Measurements from ENCODE around the gene ZNF280B. TPM values are rescaled to one million over a fixed set of nuclear protein-coding genes. Genes with fewer than 3 reads are reported as not detected.
A peak's percentile ranks its signal among the peaks of the same experiment; 100 is the strongest.

The ZNF280B gene
- polyA plus RNA-seq, 1 of the 3 experiments (the other 2 are of a cell fraction), result 0.82 TPM

DNA sequence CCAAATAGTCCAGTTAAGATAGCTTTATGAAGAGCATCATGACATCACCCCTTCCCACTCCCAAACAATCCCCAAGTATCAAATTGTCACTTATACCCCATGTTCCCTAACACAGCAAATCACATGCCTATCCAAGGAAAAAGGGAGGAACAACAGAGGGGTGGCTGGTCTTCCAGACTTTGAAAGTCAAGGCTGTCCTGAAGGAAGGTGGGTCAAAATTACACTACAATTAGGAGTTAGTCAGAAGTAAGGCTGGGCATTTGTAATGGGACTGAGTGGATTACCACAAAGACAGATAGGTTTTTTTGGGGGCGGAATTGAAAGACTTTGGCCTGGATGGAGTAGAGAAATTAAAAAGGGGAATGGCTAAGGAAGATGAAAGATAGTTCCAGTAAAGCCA lies 44.6 kb upstream of the ZNF280B start:
- no peaks in the 10 kb centered on the region for H3K9me2 ChIP-seq
- H3K9me3 ChIP-seq, result no peaks in the 10 kb centered on the region
- no peak for DNase-seq
- TF ChIP-seq, protein P1, sequence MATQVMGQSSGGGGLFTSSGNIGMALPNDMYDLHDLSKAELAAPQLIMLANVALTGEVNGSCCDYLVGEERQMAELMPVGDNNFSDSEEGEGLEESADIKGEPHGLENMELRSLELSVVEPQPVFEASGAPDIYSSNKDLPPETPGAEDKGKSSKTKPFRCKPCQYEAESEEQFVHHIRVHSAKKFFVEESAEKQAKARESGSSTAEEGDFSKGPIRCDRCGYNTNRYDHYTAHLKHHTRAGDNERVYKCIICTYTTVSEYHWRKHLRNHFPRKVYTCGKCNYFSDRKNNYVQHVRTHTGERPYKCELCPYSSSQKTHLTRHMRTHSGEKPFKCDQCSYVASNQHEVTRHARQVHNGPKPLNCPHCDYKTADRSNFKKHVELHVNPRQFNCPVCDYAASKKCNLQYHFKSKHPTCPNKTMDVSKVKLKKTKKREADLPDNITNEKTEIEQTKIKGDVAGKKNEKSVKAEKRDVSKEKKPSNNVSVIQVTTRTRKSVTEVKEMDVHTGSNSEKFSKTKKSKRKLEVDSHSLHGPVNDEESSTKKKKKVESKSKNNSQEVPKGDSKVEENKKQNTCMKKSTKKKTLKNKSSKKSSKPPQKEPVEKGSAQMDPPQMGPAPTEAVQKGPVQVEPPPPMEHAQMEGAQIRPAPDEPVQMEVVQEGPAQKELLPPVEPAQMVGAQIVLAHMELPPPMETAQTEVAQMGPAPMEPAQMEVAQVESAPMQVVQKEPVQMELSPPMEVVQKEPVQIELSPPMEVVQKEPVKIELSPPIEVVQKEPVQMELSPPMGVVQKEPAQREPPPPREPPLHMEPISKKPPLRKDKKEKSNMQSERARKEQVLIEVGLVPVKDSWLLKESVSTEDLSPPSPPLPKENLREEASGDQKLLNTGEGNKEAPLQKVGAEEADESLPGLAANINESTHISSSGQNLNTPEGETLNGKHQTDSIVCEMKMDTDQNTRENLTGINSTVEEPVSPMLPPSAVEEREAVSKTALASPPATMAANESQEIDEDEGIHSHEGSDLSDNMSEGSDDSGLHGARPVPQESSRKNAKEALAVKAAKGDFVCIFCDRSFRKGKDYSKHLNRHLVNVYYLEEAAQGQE (IDR thresholded peaks at IDR 0.05; ENCODE audit: low read depth, low read length), result no peak
- no peak for TF ChIP-seq FOXM1 (IDR thresholded peaks at IDR 0.05; ENCODE audit: low read depth)
- TF ChIP-seq, protein P2, sequence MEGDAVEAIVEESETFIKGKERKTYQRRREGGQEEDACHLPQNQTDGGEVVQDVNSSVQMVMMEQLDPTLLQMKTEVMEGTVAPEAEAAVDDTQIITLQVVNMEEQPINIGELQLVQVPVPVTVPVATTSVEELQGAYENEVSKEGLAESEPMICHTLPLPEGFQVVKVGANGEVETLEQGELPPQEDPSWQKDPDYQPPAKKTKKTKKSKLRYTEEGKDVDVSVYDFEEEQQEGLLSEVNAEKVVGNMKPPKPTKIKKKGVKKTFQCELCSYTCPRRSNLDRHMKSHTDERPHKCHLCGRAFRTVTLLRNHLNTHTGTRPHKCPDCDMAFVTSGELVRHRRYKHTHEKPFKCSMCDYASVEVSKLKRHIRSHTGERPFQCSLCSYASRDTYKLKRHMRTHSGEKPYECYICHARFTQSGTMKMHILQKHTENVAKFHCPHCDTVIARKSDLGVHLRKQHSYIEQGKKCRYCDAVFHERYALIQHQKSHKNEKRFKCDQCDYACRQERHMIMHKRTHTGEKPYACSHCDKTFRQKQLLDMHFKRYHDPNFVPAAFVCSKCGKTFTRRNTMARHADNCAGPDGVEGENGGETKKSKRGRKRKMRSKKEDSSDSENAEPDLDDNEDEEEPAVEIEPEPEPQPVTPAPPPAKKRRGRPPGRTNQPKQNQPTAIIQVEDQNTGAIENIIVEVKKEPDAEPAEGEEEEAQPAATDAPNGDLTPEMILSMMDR (IDR thresholded peaks at IDR 0.05), result no peak
- TF ChIP-seq, protein P3, sequence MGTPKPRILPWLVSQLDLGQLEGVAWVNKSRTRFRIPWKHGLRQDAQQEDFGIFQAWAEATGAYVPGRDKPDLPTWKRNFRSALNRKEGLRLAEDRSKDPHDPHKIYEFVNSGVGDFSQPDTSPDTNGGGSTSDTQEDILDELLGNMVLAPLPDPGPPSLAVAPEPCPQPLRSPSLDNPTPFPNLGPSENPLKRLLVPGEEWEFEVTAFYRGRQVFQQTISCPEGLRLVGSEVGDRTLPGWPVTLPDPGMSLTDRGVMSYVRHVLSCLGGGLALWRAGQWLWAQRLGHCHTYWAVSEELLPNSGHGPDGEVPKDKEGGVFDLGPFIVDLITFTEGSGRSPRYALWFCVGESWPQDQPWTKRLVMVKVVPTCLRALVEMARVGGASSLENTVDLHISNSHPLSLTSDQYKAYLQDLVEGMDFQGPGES (IDR thresholded peaks at IDR 0.05; ENCODE audit: low read depth, low read length), result no peak
- no peak for TF ChIP-seq TCF12 (IDR thresholded peaks at IDR 0.05)
- TF ChIP-seq PBX3 (IDR thresholded peaks at IDR 0.05), result no peak
- TF ChIP-seq FOSL2 (IDR thresholded peaks at IDR 0.05; ENCODE audit: borderline replicate concordance, low read depth), result no peak
- TF ChIP-seq ELF1 (IDR thresholded peaks at IDR 0.05), result no peak
- H3K36me3 ChIP-seq (replicated peaks in 1 of 2; ENCODE audit: control insufficient read depth in 1 of 2, insufficient read depth in 2 of 2, low read length in 1 of 2), result peaks cover 69 to 76% of the 10 kb centered on the region in 2 experiments
- H3F3A ChIP-seq (replicated peaks; ENCODE audit: insufficient read depth), result peaks cover 13% of the 10 kb centered on the region
- CTCF ChIA-PET, result interaction anchor here (0.8 to 4.0 kb wide), 13 partner anchors 23 to 130 kb away, joined by 3 to 15 read pairs (median 4); partner anchors contain the start of gene ZNF280B
- WGBS (ENCODE audit: low lambda C conversion rate), result 100% methylated on average over 1 of the region's 1 CpG
- peaks cover 92% of the 10 kb centered on the region for H4K20me1 ChIP-seq (ENCODE audit: insufficient read depth)
- peaks cover 0 to 54% of the 10 kb centered on the region in 2 experiments; a peak in 3 of 4 replicates for H3K4me1 ChIP-seq (ENCODE audit: control insufficient read depth in 1 of 2, insufficient read depth in 2 of 2, low read depth in 1 of 2, low read length in 1 of 2)
- H3K9ac ChIP-seq, result no peak overlapping the region
- no peaks in the 10 kb centered on the region for H3K27me3 ChIP-seq (ENCODE audit: insufficient read depth)
- POLR2A ChIA-PET, result interaction anchor here (0.6 kb wide), 1 partner anchor 45 kb away, joined by 3 read pairs; the partner anchor contains the start of gene ZNF280B
- H3K27ac ChIP-seq (ENCODE audit: low read depth in 2 of 2, low read length in 1 of 2), result peak overlapping the region; percentile 21 to 63; a peak in 3 of 4 replicates
- no peak overlapping the region; a peak in 1 of 4 replicates for H3K4me3 ChIP-seq (ENCODE audit: low read depth in 2 of 2, low read length in 1 of 2)
- H3K79me2 ChIP-seq (ENCODE audit: insufficient read depth), result peaks cover 72% of the 10 kb centered on the region
- H2AFZ ChIP-seq (ENCODE audit: low read depth), result no peak overlapping the region
- peak overlapping the region; percentile 31; the same call in 1 of the 2 replicates for H3K4me2 ChIP-seq

All from SK-N-SH (cell line).